Ramos (cell line): ENCODE results near the gene NEMP2.

Experiments used
- in situ Hi-C: fragments of 300-500 bp; cut with MboI; formaldehyde crosslinking; loops from one replicate; pipeline ENCODE4 v1.14.3; 2022; ENCODE audit warnings: low sequenced_read_pairs; ENCODE audit not compliant: unreplicated experiment

The NEMP2 gene

DNA sequence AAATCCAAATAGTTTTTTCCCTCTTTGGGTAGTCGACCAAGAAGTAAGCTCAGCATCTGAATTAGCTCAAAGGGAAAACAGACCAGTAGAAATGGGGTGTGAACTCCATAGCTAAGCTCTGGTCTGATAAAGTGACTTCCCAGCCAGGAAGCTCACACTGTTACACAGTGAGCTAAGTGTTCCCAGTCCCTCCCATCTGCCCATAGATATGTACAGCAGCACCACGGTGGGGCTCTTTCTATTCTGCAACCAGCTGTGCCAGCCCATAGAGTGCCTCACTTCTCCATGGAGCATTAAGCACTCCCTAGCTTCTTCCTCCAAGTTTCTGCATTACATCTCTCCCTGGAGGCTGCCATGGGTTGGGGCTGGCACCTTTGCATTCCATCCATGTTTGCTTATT, 27.6 kb upstream of the NEMP2 start:
- in situ Hi-C loops, result no loop called here

- in situ Hi-C loops, result no loop called here
These were observed 26.6 kb upstream of the NEMP2 start for GRCh38 chr2:190561094-190561493.

- in situ Hi-C loops, result no loop called here
These were observed 20.0 kb upstream of the NEMP2 start for GRCh38 chr2:190554357-190555006.

GRCh38 chr2:190553254-190553653, 18.7 kb upstream of the NEMP2 start:
- in situ Hi-C loops, result no loop called here

DNA sequence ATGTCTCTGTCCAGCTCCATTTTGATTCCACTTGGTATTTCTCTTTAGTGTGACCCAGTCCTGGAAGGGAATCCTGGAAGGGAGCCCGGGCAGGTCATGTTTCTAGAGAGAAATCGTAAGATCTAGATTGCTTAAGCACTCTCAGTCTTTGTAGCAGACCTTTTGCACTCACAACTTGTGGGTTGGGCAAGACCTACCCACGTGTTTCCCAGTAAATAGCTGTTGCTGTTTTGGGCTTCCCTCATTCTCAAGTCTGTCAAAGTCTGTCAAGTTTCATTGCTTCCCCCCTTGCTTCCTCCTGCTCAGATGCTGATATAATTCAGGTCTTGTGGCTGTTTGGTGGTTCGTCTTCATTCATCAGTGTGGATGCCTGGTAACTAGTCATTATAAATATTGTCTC, 17.4 kb upstream of the NEMP2 start:
- in situ Hi-C loops, result no loop called here

- in situ Hi-C loops, result no loop called here
These were observed 15.6 kb upstream of the NEMP2 start for GRCh38 chr2:190550137-190550536.

GRCh38 chr2:190547886-190548285, 13.4 kb upstream of the NEMP2 start:
- in situ Hi-C loops, result no loop called here

- in situ Hi-C loops, result no loop called here
These were observed 12.2 kb upstream of the NEMP2 start for GRCh38 chr2:190546734-190547133.

- in situ Hi-C loops, result no loop called here
These were observed 11.2 kb upstream of the NEMP2 start for GRCh38 chr2:190545555-190546385.

DNA sequence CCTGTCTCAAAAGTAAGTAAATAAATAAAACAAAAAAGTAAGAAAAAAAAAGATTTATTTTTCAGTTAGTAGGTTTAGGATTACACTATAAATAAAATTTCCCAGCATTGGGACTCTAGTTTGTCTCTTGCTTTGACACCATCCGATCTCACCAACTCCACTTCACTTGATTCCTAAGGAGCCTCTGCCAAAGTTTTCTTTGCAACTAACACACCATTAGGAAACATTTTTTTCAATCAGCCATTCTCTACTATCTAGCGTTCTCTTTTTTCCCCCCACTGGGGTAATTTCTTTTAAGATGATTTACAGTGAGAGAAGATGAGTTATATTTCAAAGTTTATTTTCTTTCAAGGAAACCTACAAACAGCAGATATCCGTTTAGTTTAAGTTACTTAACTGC, 10.6 kb upstream of the NEMP2 start:
- in situ Hi-C loops, result no loop called here

- in situ Hi-C loops, result no loop called here
These were observed 5.5 kb upstream of the NEMP2 start for GRCh38 chr2:190540048-190540447.

DNA sequence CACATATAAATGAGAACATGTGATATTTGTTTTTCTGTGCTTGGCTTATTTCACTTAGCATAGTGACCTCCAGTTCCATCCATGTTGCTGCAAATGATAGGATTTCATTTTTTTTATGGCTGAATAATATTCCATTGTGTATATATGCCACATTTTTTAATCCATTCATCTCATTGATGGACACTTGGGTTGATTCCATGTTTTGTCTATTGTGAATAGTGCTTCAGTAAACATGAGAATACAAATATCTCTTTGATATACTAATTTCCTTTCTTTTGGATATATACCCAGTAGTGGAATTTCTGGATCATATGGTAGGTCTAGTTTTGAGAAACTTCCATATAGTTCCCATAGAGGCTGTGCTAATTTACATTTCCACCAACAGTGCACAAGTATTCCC, 3.7 kb upstream of the NEMP2 start:
- in situ Hi-C loops, result no loop called here

- in situ Hi-C loops, result no loop called here
These were observed 3.2 kb upstream of the NEMP2 start for GRCh38 chr2:190537765-190538164.

- in situ Hi-C loops, result no loop called here
These were observed 1.1 kb upstream of the NEMP2 start for GRCh38 chr2:190535586-190535985.

DNA sequence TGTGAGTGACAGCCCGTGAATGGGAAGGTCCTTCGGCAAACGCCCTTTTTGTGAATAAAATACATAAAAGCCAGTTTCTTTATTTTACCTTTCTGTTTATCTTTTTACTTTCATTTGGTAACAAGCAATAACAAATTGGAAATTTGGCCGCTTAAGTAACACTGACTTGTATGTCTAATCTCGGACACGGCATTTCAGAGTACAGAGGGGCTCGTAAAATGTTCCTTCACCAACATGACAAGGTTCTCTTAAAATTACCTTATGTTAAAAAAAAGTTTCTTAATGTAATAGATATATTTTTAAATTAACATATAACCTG, 558 bp upstream of the NEMP2 start:
- in situ Hi-C loops, result no loop called here

- in situ Hi-C loops, result no loop called here
These were observed 583 bp downstream of the NEMP2 start for GRCh38 chr2:190533968-190534309.

DNA sequence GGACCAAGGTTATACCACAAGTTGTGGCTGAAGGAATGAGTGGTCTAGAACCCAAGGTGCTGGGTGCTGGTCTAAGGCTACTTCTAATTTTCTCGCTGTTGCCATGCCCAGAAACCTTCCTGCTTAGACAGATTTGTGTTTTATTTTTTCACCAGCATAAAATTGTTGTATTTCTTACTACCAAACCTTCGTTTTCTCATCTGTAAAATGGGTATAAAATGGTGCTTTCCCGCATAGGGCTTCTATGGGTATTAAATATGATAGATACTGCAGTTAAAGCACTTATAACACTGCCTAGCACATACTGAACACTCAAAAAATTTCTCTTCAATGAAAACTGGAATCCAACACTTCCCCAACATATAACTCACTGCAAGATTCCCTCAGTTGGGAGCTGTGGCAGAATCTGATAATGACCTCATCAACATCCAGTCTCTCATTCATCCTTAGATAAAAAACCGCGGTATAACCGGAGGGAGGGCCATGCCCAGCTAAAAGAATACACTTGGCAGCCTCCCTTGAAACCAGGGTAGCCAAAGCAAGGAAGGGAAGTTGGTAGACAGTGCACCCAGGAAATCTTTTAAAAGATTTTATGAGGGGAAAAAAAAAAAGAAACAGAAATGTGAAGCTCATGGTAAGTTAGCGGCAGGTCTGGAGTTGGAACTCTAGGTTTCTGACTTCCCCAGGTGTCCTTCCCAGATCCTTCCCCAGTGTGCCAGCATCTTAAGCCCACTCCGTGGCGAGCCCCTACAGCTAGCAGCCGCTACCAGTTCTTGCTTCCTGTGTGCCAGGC, 1.2 kb downstream of the NEMP2 start:
- in situ Hi-C loops, result no loop called here

GRCh38 chr2:190532581-190532980, 1.9 kb downstream of the NEMP2 start:
- in situ Hi-C loops, result no loop called here

DNA sequence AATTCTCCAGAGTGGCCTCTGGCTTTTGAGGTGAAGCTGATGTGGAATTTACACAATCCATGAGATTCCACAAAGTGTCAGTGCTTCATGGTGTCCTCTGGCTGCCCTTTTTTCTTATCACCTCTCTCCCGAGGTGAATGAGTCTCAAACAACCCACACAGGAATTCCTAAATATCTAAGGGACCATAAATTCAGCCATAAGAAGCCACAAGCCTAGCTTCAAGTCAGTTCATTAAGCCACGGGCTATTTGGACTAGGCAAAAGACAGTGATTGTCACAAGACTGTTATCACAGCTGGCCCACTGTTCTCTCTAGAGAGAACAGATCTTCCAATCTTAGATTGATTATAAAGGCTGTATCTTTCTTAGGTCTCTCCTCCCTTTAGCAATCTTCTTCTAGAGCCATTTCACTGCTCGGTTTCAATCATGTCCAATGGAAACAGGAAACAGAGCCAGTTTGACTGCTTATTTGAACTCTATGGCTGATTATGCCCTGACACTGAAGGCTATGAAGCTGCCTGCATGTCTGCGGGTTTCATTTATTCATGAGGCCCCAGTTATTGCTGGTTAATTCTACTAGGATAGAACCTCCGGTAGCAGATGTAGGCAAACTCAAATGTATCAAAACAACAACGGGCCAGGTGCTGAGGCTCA, 4.1 kb downstream of the NEMP2 start:
- in situ Hi-C loops, result no loop called here

DNA sequence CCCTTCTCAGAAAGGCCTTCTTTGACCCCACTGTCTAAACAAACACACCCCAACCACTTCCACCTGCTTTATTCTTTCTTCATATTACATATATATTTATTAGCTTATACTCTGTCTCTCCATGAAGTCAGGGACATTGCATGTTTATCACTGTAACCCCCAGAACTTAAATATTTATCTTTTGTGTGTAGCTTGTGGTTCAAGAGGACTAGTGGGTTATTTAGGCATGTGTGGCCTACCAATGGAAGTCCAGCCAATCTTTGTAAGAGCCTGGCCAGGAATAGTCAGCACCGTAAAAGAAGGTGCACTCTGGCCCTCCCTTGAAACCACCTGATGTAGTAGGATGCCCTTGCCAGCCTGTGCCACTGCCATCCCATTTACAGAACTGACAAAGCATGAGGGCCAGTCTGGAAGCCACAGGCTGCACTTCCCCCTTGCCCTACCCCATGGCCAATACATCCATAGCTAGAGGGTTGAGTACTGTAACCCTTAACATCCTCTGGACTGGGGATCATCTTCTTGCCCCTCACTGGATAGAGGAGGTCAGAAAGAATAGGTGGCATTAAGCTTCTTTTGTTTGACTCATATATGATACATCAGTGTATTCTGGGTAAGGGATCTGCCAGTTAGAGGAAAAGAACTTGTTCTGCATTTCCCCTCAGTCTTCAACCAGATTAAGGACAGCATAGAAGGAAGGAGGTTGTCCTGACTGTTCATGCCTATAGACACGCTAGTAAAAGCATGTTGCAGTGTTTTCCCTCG, 4.9 kb downstream of the NEMP2 start:
- in situ Hi-C loops, result no loop called here
